Activated naive CD4-positive, alpha-beta T cell treated with anti-CD3 and anti-CD28 coated beads, Interleukin-2, amount 50 U/mL, for 16 hours (primary cell): ENCODE results near the gene ASAP2.

ENCODE experiments used
- DNase-seq: peaks from one replicate; pipeline ENCODE4 v3.0.0-alpha.2; 2020

Gene ASAP2

DNA sequence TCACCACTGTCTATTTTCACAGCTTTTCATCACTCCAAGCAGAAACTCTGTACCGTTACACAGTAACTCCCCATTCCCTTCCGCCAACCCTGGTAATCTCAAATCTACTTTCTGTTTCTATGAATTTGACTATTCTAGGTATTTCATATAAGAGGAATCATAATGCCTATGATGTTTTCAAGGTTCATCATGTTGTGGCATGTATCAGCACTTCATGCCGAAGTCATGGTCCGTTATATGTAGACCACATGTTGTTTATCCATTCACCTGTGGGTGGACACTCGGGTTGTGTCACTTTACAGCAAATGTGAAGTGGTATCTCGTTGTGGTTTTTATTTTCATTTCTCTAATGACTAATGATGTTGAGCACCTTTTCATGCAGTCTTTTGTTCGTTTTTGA, 238.5 kb downstream of the ASAP2 start:
- DNase-seq, result no peak

DNA sequence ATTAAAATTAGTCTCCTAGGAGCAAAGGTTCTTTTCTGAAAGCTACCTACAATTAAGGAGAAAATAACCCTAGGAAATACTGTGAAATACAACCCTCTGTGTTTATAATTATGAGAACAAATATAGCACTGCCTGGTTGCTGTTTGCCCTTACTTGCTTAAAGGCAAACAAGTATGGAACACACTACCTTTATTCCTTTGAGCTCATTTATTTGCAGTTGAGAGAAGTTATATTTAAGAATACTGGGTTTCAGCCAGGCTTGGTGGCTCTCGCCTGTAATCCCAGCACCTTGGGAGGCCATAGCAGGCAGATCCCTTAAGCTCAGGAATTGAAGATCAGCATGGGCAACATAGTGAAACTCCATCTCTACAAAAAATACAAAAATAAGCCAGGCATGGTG, 244.6 kb downstream of the ASAP2 start:
- no peak for DNase-seq
